ENCODE results near the gene NHLRC4.

The NHLRC4 gene

DNA sequence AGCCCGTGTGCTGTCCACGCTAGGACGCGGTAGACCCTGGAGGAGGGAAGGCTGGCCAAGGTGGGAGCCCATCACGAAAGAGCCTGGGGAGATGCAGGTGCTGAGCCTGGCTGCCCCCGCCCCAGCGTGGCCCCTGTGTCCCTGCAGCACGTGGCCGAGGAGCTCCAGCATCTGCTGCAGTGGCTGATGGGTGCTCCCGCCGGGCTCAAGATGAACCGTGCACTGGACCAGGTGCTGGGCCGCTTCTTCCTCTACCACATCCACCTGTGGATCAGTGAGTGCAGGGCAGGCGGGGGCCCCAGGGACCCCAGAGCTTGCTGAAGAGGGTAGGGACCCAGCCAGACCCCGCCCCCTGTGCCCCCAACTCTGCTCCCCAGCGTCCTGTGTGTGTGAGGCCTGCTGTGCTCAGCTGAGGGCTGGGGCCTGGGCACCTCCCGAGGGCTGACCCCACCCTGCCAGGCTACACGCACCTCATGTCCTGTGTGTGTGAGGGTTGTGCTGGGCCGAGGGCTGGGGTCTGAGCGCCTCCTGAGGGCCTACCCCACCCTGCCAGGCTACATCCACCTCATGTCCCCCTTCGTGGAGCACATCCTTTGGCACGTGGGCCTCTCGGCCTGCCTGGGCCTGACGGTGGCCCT lies 11.5 kb downstream of the NHLRC4 start:
- 92% methylated on average over 19 of the region's 24 CpGs for WGBS (ENCODE audit: insufficient coverage)
- Histone ChIP-seq H3K36me3 (ENCODE audit: control insufficient read depth in 4 of 4, insufficient read depth in 4 of 4, low read length in 3 of 4) (peaks cover 0 to 45% (median 26%) of the 10 kb centered on the region in 4 experiments), H3K4me3 (ENCODE audit: control insufficient read depth in 1 of 7, extremely low read depth in 1 of 7, insufficient read depth in 4 of 7, low read depth in 2 of 7, low read length in 6 of 7) (peak overlapping the region in 1 of 7 experiments; percentile 73), H3K27me3 (replicated peaks in 2 of 5; ENCODE audit: control insufficient read depth in 4 of 5, insufficient read depth in 5 of 5, low read length in 4 of 5) (no peaks in the 10 kb centered on the region), H3K4me1 (ENCODE audit: control extremely low read depth in 1 of 4, control insufficient read depth in 4 of 4, insufficient read depth in 4 of 4, low read length in 3 of 4) (peaks cover 0 to 12% (median 5%) of the 10 kb centered on the region in 4 experiments), H3K9me3 (ENCODE audit: control extremely low read depth in 1 of 5, control insufficient read depth in 4 of 5, insufficient read depth in 2 of 5, low read depth in 1 of 5, low read length in 4 of 5) (no peaks in the 10 kb centered on the region), H3K27ac (ENCODE audit: insufficient read depth in 1 of 2, low read depth in 1 of 2, low read length in 2 of 2, poor library complexity in 1 of 2, severe bottlenecking in 2 of 2) (no peak overlapping the region)
- POLR2A ChIA-PET = interaction anchor here (0.6 to 1.0 kb wide), 2 partner anchors 10 to 331 kb away, joined by 4 read pairs; no protein-coding TSS in a partner anchor
- no peak for DNase-seq
- CTCF ChIA-PET = interaction anchor here (0.7 to 4.7 kb wide), 10 partner anchors 8 to 187 kb away, joined by 3 to 21 read pairs (median 5); partner anchors contain the start of gene RAB40C

- Histone ChIP-seq H3K4me1 (ENCODE audit: control extremely low read depth in 1 of 4, control insufficient read depth in 4 of 4, insufficient read depth in 4 of 4, low read length in 3 of 4) (peaks cover 0 to 12% (median 5%) of the 10 kb centered on the region in 4 experiments), H3K4me3 (ENCODE audit: control insufficient read depth in 1 of 7, extremely low read depth in 1 of 7, insufficient read depth in 4 of 7, low read depth in 2 of 7, low read length in 6 of 7) (peak overlapping the region in 2 of 7 experiments; percentile 55 to 73), H3K27ac (ENCODE audit: insufficient read depth in 1 of 2, low read depth in 1 of 2, low read length in 2 of 2, poor library complexity in 1 of 2, severe bottlenecking in 2 of 2) (no peak overlapping the region), H3K9me3 (ENCODE audit: control extremely low read depth in 1 of 5, control insufficient read depth in 4 of 5, insufficient read depth in 2 of 5, low read depth in 1 of 5, low read length in 4 of 5) (no peaks in the 10 kb centered on the region), H3K27me3 (replicated peaks in 2 of 5; ENCODE audit: control insufficient read depth in 4 of 5, insufficient read depth in 5 of 5, low read length in 4 of 5) (no peaks in the 10 kb centered on the region), H3K36me3 (ENCODE audit: control insufficient read depth in 4 of 4, insufficient read depth in 4 of 4, low read length in 3 of 4) (peaks cover 0 to 44% (median 25%) of the 10 kb centered on the region in 4 experiments)
- CTCF ChIA-PET = interaction anchor here (0.6 to 4.7 kb wide), 11 partner anchors 8 to 187 kb away, joined by 3 to 21 read pairs (median 5); partner anchors contain the start of gene RAB40C
- POLR2A ChIA-PET = interaction anchor here (0.6 to 1.0 kb wide), 2 partner anchors 10 to 332 kb away, joined by 4 read pairs; no protein-coding TSS in a partner anchor
- WGBS (ENCODE audit: insufficient coverage) = 19% methylated on average over 24 of the region's 34 CpGs
- DNase-seq = peak; percentile 87 to 93 (median 93)
Observed at GRCh38 chr16:578870-579405, 12.1 kb downstream of the NHLRC4 start.

GRCh38 chr16:580141-580945 lies 13.5 kb downstream of the NHLRC4 start:
- H3K27me3 ChIP-seq (replicated peaks in 2 of 5; ENCODE audit: control insufficient read depth in 4 of 5, insufficient read depth in 5 of 5, low read length in 4 of 5) = peaks cover 0 to under 1% (median 0%) of the 10 kb centered on the region in 5 experiments
- H3K36me3 ChIP-seq (ENCODE audit: control insufficient read depth in 4 of 4, insufficient read depth in 4 of 4, low read length in 3 of 4) = peaks cover 0 to 32% (median 16%) of the 10 kb centered on the region in 4 experiments
- WGBS (ENCODE audit: insufficient coverage) = 96% methylated on average over 26 of the region's 27 CpGs
- ChIA-PET POLR2A (no interaction called here), CTCF (interaction anchor here (0.9 to 4.7 kb wide), 7 partner anchors 8 to 189 kb away, joined by 3 to 21 read pairs (median 5); partner anchors contain the start of gene RAB40C)
- no peak overlapping the region for H3K27ac ChIP-seq (ENCODE audit: insufficient read depth in 1 of 2, low read depth in 1 of 2, low read length in 2 of 2, poor library complexity in 1 of 2, severe bottlenecking in 2 of 2)
- H3K4me3 ChIP-seq (ENCODE audit: control insufficient read depth in 1 of 7, extremely low read depth in 1 of 7, insufficient read depth in 4 of 7, low read depth in 2 of 7, low read length in 6 of 7) = no peak overlapping the region
- peaks cover 0 to 12% (median 6%) of the 10 kb centered on the region in 4 experiments for H3K4me1 ChIP-seq (ENCODE audit: control extremely low read depth in 1 of 4, control insufficient read depth in 4 of 4, insufficient read depth in 4 of 4, low read length in 3 of 4)
- H3K9me3 ChIP-seq (ENCODE audit: control extremely low read depth in 1 of 5, control insufficient read depth in 4 of 5, insufficient read depth in 2 of 5, low read depth in 1 of 5, low read length in 4 of 5) = no peaks in the 10 kb centered on the region
- no peak for DNase-seq

- H3K36me3 ChIP-seq (ENCODE audit: control insufficient read depth in 4 of 4, insufficient read depth in 4 of 4, low read length in 3 of 4) = peaks cover 0 to 25% (median 10%) of the 10 kb centered on the region in 4 experiments
- peaks cover 0 to 9% (median 7%) of the 10 kb centered on the region in 4 experiments for H3K4me1 ChIP-seq (ENCODE audit: control extremely low read depth in 1 of 4, control insufficient read depth in 4 of 4, insufficient read depth in 4 of 4, low read length in 3 of 4)
- no peak overlapping the region for H3K27ac ChIP-seq (ENCODE audit: insufficient read depth in 1 of 2, low read depth in 1 of 2, low read length in 2 of 2, poor library complexity in 1 of 2, severe bottlenecking in 2 of 2)
- WGBS (ENCODE audit: insufficient coverage) = 98% methylated on average over 18 of the region's 19 CpGs
- DNase-seq = no peak
- ChIA-PET POLR2A (no interaction called here), CTCF (interaction anchor here (1.1 to 4.7 kb wide), 3 partner anchors 9 to 79 kb away, joined by 3 to 21 read pairs (median 6); partner anchors contain the start of gene RAB40C)
- H3K4me3 ChIP-seq (ENCODE audit: control insufficient read depth in 1 of 7, extremely low read depth in 1 of 7, insufficient read depth in 4 of 7, low read depth in 2 of 7, low read length in 6 of 7) = no peak overlapping the region
- H3K27me3 ChIP-seq (replicated peaks in 2 of 5; ENCODE audit: control insufficient read depth in 4 of 5, insufficient read depth in 5 of 5, low read length in 4 of 5) = peaks cover 0 to 2% (median 0%) of the 10 kb centered on the region in 5 experiments
- no peaks in the 10 kb centered on the region for H3K9me3 ChIP-seq (ENCODE audit: control extremely low read depth in 1 of 5, control insufficient read depth in 4 of 5, insufficient read depth in 2 of 5, low read depth in 1 of 5, low read length in 4 of 5)
Observed at GRCh38 chr16:580946-581498, 14.2 kb downstream of the NHLRC4 start.

DNA sequence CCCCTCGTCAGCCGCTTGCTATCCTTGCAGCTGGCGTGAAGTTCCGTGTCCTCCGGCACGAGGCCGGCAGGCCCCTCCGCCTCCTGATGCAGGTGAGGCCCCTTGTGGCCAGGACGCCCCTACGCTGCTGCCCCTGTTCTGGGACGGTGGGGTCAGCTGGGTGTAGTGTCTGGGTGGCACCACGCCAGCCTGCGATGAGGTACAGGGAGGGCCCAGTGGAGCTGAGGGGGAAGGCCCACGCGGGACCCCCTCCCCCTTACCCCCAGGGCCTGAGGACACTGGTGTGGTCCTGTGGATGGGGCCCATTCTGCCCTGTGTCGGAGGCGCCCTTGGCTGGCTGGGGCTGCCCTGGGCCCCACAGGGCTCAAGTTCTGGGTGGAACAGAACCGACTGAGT lies 15.4 kb downstream of the NHLRC4 start:
- no peaks in the 10 kb centered on the region for H3K9me3 ChIP-seq (ENCODE audit: control extremely low read depth in 1 of 5, control insufficient read depth in 4 of 5, insufficient read depth in 2 of 5, low read depth in 1 of 5, low read length in 4 of 5)
- ChIA-PET POLR2A (interaction anchor here (0.6 kb wide), 1 partner anchor 77 kb away, joined by 3 read pairs; no protein-coding TSS in a partner anchor), CTCF (interaction anchor here (0.7 to 4.7 kb wide), 7 partner anchors 9 to 78 kb away, joined by 3 to 21 read pairs (median 4); partner anchors contain the start of gene RAB40C)
- peaks cover 0 to 15% (median 9%) of the 10 kb centered on the region in 4 experiments for H3K4me1 ChIP-seq (ENCODE audit: control extremely low read depth in 1 of 4, control insufficient read depth in 4 of 4, insufficient read depth in 4 of 4, low read length in 3 of 4)
- H3K4me3 ChIP-seq (ENCODE audit: control insufficient read depth in 1 of 7, extremely low read depth in 1 of 7, insufficient read depth in 4 of 7, low read depth in 2 of 7, low read length in 6 of 7) = no peak overlapping the region
- no peak overlapping the region for H3K27ac ChIP-seq (ENCODE audit: insufficient read depth in 1 of 2, low read depth in 1 of 2, low read length in 2 of 2, poor library complexity in 1 of 2, severe bottlenecking in 2 of 2)
- H3K27me3 ChIP-seq (replicated peaks in 2 of 5; ENCODE audit: control insufficient read depth in 4 of 5, insufficient read depth in 5 of 5, low read length in 4 of 5) = peaks cover 0 to 2% (median 0%) of the 10 kb centered on the region in 5 experiments
- peaks cover 0 to 20% (median 8%) of the 10 kb centered on the region in 4 experiments for H3K36me3 ChIP-seq (ENCODE audit: control insufficient read depth in 4 of 4, insufficient read depth in 4 of 4, low read length in 3 of 4)
- DNase-seq = no peak
- 89% methylated on average over 13 of the region's 18 CpGs for WGBS (ENCODE audit: insufficient coverage)

GRCh38 chr16:582614-583331 lies 16.0 kb downstream of the NHLRC4 start:
- DNase-seq = no peak

More at GRCh38 chr16:582614-583331, 16.0 kb downstream of the NHLRC4 start:
- POLR2A ChIA-PET = interaction anchor here (0.6 kb wide), 1 partner anchor 76 kb away, joined by 3 read pairs; no protein-coding TSS in a partner anchor
- CTCF ChIA-PET = interaction anchor here (1.0 to 4.7 kb wide), 5 partner anchors 9 to 26 kb away, joined by 3 to 21 read pairs (median 5); partner anchors contain the start of gene RAB40C
- H3K9me3 ChIP-seq (ENCODE audit: control extremely low read depth in 1 of 5, control insufficient read depth in 4 of 5, insufficient read depth in 2 of 5, low read depth in 1 of 5, low read length in 4 of 5) = no peaks in the 10 kb centered on the region
- H3K27me3 ChIP-seq (replicated peaks in 2 of 5; ENCODE audit: control insufficient read depth in 4 of 5, insufficient read depth in 5 of 5, low read length in 4 of 5) = peaks cover 0 to 2% (median 0%) of the 10 kb centered on the region in 5 experiments
- peaks cover 0 to 21% (median 14%) of the 10 kb centered on the region in 4 experiments for H3K4me1 ChIP-seq (ENCODE audit: control extremely low read depth in 1 of 4, control insufficient read depth in 4 of 4, insufficient read depth in 4 of 4, low read length in 3 of 4)
- over 99% methylated on average over 18 of the region's 21 CpGs for WGBS (ENCODE audit: insufficient coverage)
- no peak overlapping the region for H3K27ac ChIP-seq (ENCODE audit: insufficient read depth in 1 of 2, low read depth in 1 of 2, low read length in 2 of 2, poor library complexity in 1 of 2, severe bottlenecking in 2 of 2)
- H3K36me3 ChIP-seq (ENCODE audit: control insufficient read depth in 4 of 4, insufficient read depth in 4 of 4, low read length in 3 of 4) = peaks cover 0 to 20% (median 8%) of the 10 kb centered on the region in 4 experiments
- no peak overlapping the region for H3K4me3 ChIP-seq (ENCODE audit: control insufficient read depth in 1 of 7, extremely low read depth in 1 of 7, insufficient read depth in 4 of 7, low read depth in 2 of 7, low read length in 6 of 7)
